GM19452 (cell line): ENCODE results near the gene TMEM144.

Experiments
- ATAC-seq: cut with Tn5 transposase; IDR thresholded peaks from one replicate; pipeline ENCODE4 v1.9.1; 2021; ENCODE audit not compliant: unreplicated experiment

Gene TMEM144

GRCh38 chr4:158209825-158210807 lies at the start of gene TMEM144:
TMEM144 (plus strand) TSS chr4:158210486; CDS start chr4:158212668, 2,182 bp downstream.
- peak; percentile 94 for ATAC-seq

- ATAC-seq = no peak
These were observed 48.5 kb upstream of the TMEM144 start for GRCh38 chr4:158161551-158162354.

GRCh38 chr4:158162631-158163030 lies 47.7 kb upstream of the TMEM144 start:
- ATAC-seq = no peak

GRCh38 chr4:158163941-158164767 lies 46.1 kb upstream of the TMEM144 start:
- no peak for ATAC-seq

- ATAC-seq = no peak
These were observed 45.5 kb upstream of the TMEM144 start for GRCh38 chr4:158164768-158165213.

GRCh38 chr4:158166701-158167100 lies 43.6 kb upstream of the TMEM144 start:
- no peak for ATAC-seq

GRCh38 chr4:158168606-158169005 lies 41.7 kb upstream of the TMEM144 start:
- no peak for ATAC-seq

- ATAC-seq = no peak
These were observed 40.8 kb upstream of the TMEM144 start for GRCh38 chr4:158169506-158169905.

- ATAC-seq = no peak
These were observed 40.2 kb upstream of the TMEM144 start for GRCh38 chr4:158169931-158170690.

GRCh38 chr4:158170691-158171561 lies 39.4 kb upstream of the TMEM144 start:
- ATAC-seq = no peak

- no peak for ATAC-seq
These were observed 37.7 kb upstream of the TMEM144 start, which contains the start of gene GASK1B for GRCh38 chr4:158172261-158173258. GASK1B (minus strand) TSS chr4:158173025; CDS start chr4:158171375, 1,650 bp downstream.

GRCh38 chr4:158176108-158176507 lies 34.2 kb upstream of the TMEM144 start:
- no peak for ATAC-seq

- no peak for ATAC-seq
These were observed 33.5 kb upstream of the TMEM144 start for GRCh38 chr4:158176776-158177175.

- ATAC-seq = no peak
These were observed 30.8 kb upstream of the TMEM144 start for GRCh38 chr4:158179465-158179864.

- ATAC-seq = no peak
These were observed 28.4 kb upstream of the TMEM144 start for GRCh38 chr4:158181906-158182305.

GRCh38 chr4:158182736-158183135 lies 27.6 kb upstream of the TMEM144 start:
- ATAC-seq = no peak

- no peak for ATAC-seq
These were observed 23.5 kb upstream of the TMEM144 start for GRCh38 chr4:158186815-158187214.

- ATAC-seq = no peak
These were observed 20.9 kb upstream of the TMEM144 start for GRCh38 chr4:158189422-158189821.
